Lower leg skin (tissue), 3 donors: ENCODE measurements around the gene DOCK3.

Experiments
- POLR2A ChIP-seq, 2 donors: fragments of 450-650 bp; IDR thresholded peaks; one replicate each; pipeline ENCODE4 v1.6.1; 2016 to 2017; ENCODE audit warnings: antibody characterized with exemption in 2 of 2, mild to moderate bottlenecking in 1 of 2, moderate library complexity in 1 of 2
- TF ChIP-seq, protein P1 (sequence below), 3 donors: fragments of 450-650 bp; IDR thresholded peaks; one replicate each; pipeline ENCODE4 v1.5.1; 2016; ENCODE audit warnings: antibody characterized with exemption in 3 of 3, mild to moderate bottlenecking in 3 of 3, moderate library complexity in 2 of 3

- TF ChIP-seq POLR2A (IDR thresholded peaks at IDR 0.05) = no peak
- TF ChIP-seq, protein P1, sequence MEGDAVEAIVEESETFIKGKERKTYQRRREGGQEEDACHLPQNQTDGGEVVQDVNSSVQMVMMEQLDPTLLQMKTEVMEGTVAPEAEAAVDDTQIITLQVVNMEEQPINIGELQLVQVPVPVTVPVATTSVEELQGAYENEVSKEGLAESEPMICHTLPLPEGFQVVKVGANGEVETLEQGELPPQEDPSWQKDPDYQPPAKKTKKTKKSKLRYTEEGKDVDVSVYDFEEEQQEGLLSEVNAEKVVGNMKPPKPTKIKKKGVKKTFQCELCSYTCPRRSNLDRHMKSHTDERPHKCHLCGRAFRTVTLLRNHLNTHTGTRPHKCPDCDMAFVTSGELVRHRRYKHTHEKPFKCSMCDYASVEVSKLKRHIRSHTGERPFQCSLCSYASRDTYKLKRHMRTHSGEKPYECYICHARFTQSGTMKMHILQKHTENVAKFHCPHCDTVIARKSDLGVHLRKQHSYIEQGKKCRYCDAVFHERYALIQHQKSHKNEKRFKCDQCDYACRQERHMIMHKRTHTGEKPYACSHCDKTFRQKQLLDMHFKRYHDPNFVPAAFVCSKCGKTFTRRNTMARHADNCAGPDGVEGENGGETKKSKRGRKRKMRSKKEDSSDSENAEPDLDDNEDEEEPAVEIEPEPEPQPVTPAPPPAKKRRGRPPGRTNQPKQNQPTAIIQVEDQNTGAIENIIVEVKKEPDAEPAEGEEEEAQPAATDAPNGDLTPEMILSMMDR (IDR thresholded peaks at IDR 0.05) = no peak
Measured at GRCh38 chr3:50687916-50688315, 13.2 kb downstream of the DOCK3 start.
